NCI-H226 (cell line): Measurements from ENCODE around the gene C16orf74.

Experiments
- DNase-seq: peaks from one replicate; pipeline ENCODE4 v3.0.0-alpha.2; 2015

The C16orf74 gene

GRCh38 chr16:85774136-85774535 lies 23.2 kb upstream of the C16orf74 start:
- DNase-seq = no peak

- no peak for DNase-seq
These were observed 22.1 kb upstream of the C16orf74 start for GRCh38 chr16:85773044-85773443.

DNA sequence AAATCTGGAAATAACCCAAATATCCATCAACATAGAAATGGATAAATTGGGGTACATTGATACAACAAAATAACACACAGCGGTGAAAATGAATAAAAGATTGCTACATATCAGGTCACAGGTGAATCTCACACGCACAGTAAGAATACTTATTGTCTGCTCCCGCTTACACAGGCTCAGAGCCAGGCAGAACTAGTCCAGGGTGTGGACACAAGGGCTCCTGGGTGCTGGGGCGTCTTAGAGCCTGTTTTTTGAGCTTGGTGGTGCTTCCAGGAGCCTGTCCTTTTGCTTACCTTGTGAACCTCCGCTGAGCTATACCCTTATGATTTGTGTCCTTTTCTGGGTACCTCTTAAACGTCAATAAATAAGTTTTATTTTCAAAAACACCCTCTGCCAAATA lies 19.8 kb upstream of the C16orf74 start:
- no peak for DNase-seq

DNA sequence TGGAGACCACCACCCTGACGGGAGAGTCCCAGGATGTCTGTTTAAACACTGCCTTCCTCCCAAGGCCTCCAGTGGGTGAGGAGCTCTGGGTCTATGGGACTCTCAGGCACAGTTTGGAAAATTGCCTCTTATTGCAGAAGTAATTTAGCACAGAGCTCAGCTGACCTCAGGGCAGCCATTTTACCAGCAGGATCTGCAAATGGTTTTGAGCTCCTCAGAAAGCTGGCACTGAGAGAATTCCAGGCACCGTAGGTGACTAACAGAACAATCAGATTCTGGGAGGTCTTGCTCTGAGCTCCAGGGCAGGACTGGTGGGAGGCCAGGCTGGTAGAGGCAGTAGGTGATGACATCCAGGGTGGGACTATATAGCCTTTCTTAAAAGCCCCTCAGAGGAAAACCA lies 17.3 kb upstream of the C16orf74 start:
- DNase-seq = no peak

GRCh38 chr16:85767531-85767930 lies 16.6 kb upstream of the C16orf74 start:
- DNase-seq = peak; percentile 93

GRCh38 chr16:85765767-85766166 lies 14.9 kb upstream of the C16orf74 start:
- no peak for DNase-seq

- DNase-seq = no peak
These were observed 14.3 kb upstream of the C16orf74 start for GRCh38 chr16:85765211-85765610.

- no peak for DNase-seq
These were observed 12.7 kb upstream of the C16orf74 start for GRCh38 chr16:85763616-85764015.

DNA sequence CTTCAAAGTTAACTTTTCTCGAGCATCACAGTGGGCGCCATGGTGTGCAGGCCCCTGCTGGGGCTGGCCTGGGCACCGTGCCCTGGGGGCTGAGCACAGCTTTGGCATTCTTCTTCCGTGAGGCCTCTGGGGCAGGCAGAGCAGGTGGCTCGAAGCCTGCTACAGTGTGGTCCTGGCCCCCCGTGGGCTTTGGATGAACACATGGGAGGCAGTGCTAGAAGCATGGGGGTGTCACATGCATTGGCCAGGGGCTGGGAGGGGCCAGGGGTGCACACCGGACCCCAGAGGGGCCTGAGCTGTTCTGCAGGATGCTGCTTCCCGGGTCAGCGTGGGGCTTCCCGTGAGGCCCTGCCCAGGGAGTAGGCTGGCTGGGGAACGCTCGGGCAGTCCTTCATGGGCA lies 12.1 kb upstream of the C16orf74 start:
- DNase-seq = no peak

- no peak for DNase-seq
These were observed 11.0 kb upstream of the C16orf74 start for GRCh38 chr16:85761861-85762260.

GRCh38 chr16:85759631-85760419 lies 8.9 kb upstream of the C16orf74 start:
- no peak for DNase-seq

DNA sequence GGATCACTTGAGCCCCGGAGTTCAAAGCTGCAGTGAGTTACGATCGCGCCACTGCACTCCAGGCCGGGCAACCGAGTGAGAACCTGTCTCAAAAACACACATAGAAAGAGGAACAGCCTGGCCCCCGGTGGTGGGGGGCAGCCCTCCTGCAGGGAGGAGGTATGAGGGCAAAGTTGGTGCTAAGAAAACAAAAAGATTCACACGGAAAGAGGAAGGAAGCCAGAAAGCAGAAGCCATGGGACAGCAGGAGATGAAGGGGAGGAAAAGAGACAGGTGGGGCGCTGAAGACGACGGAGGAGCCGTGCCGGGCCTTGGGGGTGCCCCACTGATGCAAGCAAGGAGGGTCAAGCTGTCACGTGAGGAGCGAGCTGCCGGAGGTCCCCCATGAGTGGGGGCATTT lies 8.2 kb upstream of the C16orf74 start:
- DNase-seq = no peak

- no peak for DNase-seq
These were observed 6.5 kb upstream of the C16orf74 start for GRCh38 chr16:85757341-85757822.

GRCh38 chr16:85755929-85756768 lies 5.3 kb upstream of the C16orf74 start:
- DNase-seq = no peak

DNA sequence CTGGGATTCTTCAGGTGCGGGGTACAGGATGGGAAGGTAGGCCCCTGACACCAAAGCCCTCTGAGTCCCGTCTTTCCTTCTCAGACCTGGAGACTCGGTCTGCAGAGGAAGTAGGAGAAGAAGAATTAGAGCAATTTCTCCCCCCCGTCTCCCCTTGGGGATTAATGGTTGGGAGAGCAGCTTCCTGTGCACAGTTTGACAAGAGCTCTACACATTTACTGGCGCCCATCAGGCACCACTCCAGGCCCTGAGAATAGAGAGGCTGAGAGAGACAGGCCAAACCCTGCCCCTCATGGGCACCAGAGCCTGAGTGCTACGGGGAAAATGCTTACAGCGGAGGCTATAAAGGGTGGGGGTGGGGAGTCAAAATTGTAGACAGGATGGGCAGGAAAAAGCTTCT lies 3.5 kb upstream of the C16orf74 start:
- DNase-seq = no peak

GRCh38 chr16:85753976-85754375 lies 3.1 kb upstream of the C16orf74 start:
- no peak for DNase-seq

DNA sequence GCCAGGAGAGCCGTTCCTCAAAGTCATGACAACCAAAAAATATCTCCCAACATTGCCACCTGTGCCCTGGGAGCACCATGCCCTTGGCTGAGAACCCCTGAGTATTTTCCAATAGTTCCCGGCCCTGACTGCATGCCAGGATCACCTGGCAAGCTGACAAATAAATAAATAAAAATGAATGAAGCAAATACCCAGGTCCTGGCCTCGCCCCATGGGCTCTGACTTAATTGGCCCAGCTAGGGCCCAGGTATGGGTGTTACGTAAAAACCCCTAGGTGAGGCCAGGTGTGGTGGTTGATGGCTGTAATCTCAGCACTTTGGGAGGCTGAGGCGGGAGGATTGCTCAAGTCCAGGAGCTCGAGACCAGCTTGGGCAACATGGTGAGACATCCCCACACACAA lies 2.7 kb upstream of the C16orf74 start:
- DNase-seq = no peak

GRCh38 chr16:85752511-85753420 lies 1.9 kb upstream of the C16orf74 start:
- DNase-seq = no peak

DNA sequence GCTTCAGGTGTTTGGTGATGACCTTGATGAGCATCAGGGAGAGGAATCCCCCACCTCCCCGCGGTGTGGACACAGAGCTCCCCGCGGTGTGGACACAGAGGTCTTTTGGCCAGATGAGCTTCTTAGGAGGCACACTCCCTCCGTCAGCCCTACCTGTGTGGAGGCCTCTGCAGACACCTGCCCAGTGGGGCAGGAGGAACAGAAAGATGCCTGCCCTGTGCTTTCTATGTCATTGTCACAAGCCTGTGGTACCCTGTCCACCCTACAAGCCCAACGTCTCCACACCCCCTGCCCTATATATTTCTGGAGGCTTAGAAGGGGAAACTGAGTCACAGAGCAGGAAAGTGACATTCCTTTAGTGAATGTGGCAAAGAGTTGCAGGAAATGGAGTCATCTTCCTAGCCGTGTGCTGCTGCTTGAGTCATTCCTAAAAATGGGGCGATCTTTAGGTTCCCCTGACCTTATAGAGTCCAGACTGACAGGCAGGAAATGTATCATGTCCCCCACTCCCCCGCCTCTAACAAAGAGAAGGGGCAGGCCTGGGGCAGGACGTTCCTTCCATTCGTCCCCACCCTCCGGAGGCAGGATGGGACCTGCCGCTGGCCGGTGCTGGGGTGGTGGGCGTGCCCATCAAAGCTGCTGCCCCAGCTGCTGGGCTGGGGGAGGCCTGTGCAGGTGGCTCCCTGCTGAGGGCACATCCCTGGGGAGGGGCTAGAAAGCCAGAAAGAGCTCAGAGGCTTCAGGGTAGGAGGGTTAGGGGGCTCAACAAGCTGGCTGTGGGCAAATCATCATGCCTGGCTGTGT lies 1.0 kb upstream of the C16orf74 start:
- DNase-seq = peak; percentile 65

DNA sequence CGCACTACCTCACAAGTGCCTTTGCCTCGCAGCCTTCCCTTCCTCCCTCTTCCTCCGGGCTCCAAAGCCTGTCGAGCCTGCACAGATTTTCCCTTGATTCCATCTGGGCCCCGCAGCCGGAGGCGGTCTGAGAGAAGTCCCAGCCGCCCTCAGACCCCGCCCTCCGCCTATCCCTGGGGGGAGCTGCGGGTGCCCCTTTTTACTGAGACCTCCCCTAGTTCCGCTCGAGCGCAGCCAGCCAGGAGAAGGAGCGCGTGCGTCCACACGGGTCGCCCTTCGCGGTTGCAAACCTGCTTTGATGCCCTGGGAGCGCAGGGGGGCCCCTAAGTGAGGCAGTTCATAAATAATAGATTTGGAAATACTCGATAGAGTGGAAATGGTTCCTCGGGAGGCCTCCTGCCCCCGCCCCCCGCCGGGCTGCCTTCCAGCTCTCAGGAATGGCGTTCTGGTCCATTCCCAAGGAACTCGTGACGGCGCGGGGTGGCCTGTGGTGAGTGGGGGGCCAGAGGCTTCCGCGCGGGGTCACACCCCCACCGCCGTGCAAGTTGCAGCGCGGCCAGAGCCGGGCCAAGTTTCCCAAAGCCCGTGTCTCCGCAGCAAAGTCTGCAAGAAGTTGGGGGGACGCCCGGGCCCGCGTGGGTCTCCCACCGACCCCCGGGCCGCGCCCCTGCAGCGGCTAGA lies 610 bp downstream of the C16orf74 start:
- DNase-seq = no peak

GRCh38 chr16:85749771-85750145 lies 1.1 kb downstream of the C16orf74 start:
- DNase-seq = no peak
